ES-I3 (cell line): Measurements from ENCODE around the gene SSTR5.

Source experiments
- H3K36me3 ChIP-seq: 2 replicates; pipeline ENCODE4 v1.6.1; 2013; ENCODE audit warnings: mild to moderate bottlenecking, low read length, control low read depth, moderate library complexity; ENCODE audit not compliant: insufficient read depth
- H3K4me1 ChIP-seq: 2 replicates; pipeline ENCODE4 v1.6.1; 2013; ENCODE audit warnings: mild to moderate bottlenecking, control low read depth, low read length; ENCODE audit not compliant: insufficient read depth
- H3K9ac ChIP-seq: 2 replicates; pipeline ENCODE4 v1.6.1; 2013; ENCODE audit warnings: low read depth, mild to moderate bottlenecking, low read length, moderate library complexity
- H3K9me3 ChIP-seq: 2 replicates; pipeline ENCODE4 v1.6.1; 2013; ENCODE audit warnings: mild to moderate bottlenecking, low read length, moderate library complexity; ENCODE audit not compliant: control insufficient read depth, insufficient read depth

Gene SSTR5

DNA sequence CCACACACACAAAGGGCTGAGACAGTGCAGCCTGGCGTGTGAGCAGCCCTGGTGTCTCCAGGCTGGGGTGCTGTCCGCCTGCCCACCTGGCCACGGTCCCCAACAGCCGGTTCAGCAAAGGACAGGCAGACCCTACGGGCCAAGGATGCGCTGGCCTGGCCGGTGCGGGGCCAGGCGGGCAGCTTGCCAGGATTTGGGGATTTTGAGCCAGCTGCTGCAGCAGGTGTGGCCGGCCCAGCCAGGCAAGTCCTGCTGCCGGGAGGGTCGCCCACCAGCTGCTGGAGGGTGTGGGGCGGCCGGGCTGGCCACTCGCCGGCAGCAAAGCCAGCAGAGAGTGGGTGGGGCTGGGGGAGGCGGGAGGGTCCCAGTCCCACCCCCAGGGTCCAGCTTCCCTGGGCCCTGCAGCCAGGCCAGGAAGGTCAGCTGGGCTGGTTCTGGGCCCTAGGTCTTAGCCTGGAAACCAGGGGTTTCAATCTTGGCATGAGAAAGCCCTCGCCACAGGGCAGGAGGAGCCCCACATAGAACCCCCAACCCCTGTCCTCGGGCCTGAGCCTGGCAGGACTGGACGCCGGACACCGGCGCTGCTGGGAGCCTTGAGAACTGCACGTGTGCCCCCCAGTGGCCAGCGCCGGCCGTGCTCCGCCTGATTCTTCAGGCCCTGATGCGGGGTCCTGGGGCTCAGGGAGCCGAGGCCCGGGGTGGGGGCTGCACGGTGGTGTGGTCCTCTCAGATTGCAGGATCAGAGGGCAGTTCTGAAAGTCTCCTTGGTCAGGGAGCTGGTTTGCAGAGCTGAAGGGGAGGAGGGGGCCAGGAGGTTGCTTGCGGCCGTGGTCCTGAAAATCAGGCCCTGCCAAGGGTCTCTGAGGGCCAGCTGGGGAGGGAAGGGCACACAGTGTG is 17.6 kb upstream of the SSTR5 start:
- no peaks in the 10 kb centered on the region for H3K9me3 ChIP-seq
- H3K36me3 ChIP-seq = no peaks in the 10 kb centered on the region
- H3K4me1 ChIP-seq = no peaks in the 10 kb centered on the region
- H3K9ac ChIP-seq = no peak overlapping the region

DNA sequence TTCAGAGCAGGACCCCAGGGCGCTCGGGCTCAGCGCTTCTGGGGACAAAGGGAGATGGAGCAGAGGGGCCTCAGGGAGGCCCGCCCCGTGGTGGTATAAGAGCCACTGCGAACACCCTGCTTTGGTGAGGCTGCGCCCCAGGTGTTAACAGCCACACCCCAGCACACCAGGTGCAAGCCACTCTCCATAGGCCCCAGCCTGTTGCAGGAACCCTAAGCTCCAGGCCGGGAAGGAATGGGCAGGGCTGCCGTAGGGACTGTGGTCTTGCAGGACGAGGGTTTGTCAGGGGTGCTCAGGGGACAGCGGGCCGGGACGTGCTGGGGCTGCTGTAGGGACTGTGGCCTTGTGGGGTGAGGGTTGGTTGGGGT is 17.0 kb upstream of the SSTR5 start:
- H3K4me1 ChIP-seq = no peaks in the 10 kb centered on the region
- no peaks in the 10 kb centered on the region for H3K9me3 ChIP-seq
- H3K9ac ChIP-seq = no peak overlapping the region
- H3K36me3 ChIP-seq = no peaks in the 10 kb centered on the region

DNA sequence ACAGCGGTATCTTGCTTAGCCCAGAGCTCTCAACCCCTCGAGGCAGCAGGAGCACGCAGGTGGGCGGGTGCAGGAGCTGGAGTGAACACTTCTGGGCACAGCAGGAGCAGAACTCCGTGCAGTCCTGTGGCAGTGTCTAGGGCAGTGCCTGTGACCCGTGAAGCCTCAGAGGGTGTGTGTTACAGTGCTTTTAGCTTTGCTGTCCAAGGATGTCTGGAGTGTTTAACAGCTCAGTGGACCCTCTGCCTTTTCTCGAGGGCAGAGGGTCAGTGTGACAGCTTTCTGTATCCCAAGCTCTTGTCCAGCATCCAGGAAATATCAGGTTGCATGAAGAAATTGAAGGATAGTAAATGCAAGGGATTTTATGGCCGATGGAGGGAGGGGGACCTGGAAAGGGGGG is 16.4 kb upstream of the SSTR5 start:
- Histone ChIP-seq H3K9ac (no peak overlapping the region), H3K9me3 (no peaks in the 10 kb centered on the region), H3K4me1 (no peaks in the 10 kb centered on the region)

GRCh38 chr16:1057252-1057932 is 15.2 kb upstream of the SSTR5 start:
- Histone ChIP-seq H3K36me3 (no peaks in the 10 kb centered on the region), H3K9me3 (no peaks in the 10 kb centered on the region), H3K9ac (no peak overlapping the region), H3K4me1 (no peaks in the 10 kb centered on the region)

More for the DNA sequence above, 16.4 kb upstream of the SSTR5 start:
- no peaks in the 10 kb centered on the region for H3K36me3 ChIP-seq

DNA sequence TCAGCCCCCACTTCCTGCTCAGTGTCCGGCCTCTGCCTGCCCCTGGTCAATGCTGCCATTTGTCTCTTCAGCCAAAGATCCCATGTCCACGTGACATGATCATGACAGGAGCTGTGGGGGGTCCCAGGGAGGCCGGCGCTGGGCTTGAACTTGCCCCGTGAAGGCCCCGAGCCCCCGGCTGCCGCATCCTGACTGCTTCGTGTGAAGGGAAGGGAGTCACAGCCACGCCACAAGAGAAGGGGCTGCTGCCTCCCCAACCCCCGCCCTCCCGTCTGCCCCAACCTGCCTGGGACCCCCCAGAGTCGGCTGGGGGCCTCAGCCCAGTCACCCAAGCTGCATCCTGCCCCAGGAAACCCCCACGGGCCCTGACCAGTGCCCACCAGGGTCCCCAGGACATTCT is 14.3 kb upstream of the SSTR5 start:
- Histone ChIP-seq H3K4me1 (no peaks in the 10 kb centered on the region), H3K36me3 (no peaks in the 10 kb centered on the region), H3K9me3 (no peaks in the 10 kb centered on the region), H3K9ac (no peak overlapping the region)

GRCh38 chr16:1059310-1059709 is 13.2 kb upstream of the SSTR5 start:
- Histone ChIP-seq H3K4me1 (no peaks in the 10 kb centered on the region), H3K36me3 (no peaks in the 10 kb centered on the region), H3K9me3 (no peaks in the 10 kb centered on the region), H3K9ac (no peak overlapping the region)

DNA sequence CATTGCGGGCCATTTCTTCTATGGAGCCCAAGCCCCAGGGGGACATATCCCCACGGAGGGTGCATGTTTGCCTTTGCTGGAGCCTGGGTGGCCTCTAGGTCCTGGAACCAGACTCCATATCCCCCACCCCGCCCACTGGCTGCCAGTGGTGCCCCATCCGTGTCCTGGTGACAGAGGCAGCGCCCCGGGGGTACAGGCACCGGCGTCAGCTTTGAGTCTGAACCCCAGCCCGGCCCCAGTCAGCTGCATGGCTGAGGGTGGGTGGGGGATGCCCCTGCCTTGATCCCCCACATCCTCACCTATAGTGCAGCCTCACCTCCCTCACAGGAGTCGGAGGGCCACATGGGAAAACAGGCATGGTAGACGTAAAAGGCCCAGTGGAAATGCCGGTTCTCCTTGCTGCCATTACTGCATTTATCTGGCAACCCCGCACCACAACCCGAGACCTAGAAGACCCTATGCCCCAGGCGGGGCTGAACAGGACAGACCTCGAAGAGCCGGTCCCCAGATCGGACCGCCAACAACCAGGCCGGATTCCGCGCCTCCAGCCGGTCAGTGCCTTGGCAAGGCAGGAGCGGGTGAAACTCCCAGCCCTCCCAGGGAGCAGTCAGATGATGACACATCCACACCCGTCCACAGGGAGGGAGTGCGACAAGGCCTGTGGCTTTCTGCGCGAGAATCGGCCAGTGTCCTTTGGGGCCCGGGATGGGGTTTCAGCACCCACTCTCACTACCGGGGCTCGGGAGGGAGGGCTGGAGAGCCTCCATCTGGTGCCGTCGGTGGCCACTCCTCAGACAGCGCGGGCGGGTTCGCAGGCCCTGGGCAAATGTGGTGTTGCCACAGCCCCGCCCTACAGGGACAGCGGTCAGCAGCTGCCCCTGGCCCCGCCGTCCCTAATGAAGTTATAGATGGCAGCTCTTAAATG is 11.9 kb upstream of the SSTR5 start:
- Histone ChIP-seq H3K36me3 (no peaks in the 10 kb centered on the region), H3K9ac (no peak overlapping the region), H3K9me3 (no peaks in the 10 kb centered on the region), H3K4me1 (no peaks in the 10 kb centered on the region)

DNA sequence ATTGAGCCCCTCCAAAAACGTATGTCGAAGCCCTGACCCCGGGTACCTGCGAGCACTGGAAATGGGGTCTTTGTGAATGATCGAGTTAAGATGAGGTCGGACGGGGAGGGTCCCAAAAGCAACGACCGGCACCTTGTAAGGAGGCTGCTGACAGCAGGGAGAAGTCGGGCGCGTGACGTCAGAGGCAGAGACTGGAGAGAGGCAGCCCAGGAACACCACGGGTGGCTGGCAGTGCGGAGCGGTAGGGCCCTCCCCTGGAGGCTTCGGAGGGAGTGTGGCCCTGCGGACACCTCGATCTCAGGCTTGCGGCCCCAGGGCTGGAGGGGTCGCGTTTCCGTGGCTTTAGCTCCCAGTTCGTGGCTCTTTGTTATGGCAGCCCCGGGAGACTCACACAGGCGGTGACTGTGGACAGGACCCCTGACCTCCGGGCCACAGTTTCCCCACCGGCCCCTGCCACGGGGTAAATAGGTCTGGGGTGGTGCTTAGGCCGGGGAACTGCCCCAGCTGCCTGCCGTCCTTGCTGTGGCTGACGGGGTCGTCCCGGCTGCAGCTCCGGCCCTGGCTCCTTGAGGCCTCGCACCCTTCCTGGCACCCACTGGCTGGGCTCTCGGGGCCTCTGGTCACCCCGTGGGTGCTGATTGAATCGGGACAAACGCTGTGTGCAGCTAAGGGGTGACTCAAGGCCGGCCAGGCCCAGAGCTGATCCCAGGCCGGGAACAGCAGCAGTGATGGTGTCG is 10.6 kb upstream of the SSTR5 start:
- Histone ChIP-seq H3K4me1 (no peaks in the 10 kb centered on the region), H3K9ac (no peak overlapping the region), H3K9me3 (no peaks in the 10 kb centered on the region), H3K36me3 (no peaks in the 10 kb centered on the region)

DNA sequence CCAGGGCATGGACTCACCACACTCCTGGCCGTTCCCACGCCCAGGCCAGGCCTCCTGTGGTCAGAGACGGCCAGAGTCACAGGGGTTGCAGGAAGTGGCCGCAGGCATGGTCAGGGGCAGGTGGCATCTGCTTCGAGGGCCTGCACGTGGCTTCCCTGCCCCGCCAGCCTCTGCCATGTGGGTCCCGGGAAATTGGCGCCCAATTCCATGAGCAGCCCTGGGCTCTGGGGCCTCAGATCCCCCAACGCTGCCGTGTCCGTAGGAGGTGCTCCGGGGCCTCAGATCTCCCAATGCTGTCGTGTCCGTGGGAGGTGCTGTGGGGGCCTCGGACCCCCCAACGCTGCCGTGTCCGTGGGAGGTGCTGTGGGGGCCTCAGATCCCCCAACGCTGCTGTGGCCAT is 9.7 kb upstream of the SSTR5 start:
- no peak overlapping the region for H3K9ac ChIP-seq
- no peaks in the 10 kb centered on the region for H3K4me1 ChIP-seq
- no peaks in the 10 kb centered on the region for H3K36me3 ChIP-seq
- H3K9me3 ChIP-seq = no peaks in the 10 kb centered on the region

DNA sequence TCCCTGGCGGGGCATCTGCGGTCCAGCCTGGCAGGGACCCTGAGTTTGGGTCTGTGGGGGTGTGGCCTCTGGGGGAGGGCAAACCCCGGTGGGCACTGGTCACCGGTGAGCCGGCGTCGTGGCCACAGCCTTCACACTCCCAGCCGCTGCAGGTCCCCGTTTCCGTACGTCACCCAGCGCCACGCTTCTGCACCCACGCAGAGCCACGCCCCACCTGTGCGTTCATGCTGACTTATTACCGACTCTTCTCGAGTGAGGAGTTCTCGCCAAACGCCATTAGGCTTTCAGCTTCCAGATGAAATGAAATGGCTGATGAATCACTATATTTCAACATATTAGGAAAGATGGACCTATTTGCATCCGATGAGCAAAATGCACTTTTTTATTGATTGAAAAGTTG is 8.8 kb upstream of the SSTR5 start:
- Histone ChIP-seq H3K36me3 (no peaks in the 10 kb centered on the region), H3K9me3 (no peaks in the 10 kb centered on the region), H3K4me1 (no peaks in the 10 kb centered on the region), H3K9ac (no peak overlapping the region)

DNA sequence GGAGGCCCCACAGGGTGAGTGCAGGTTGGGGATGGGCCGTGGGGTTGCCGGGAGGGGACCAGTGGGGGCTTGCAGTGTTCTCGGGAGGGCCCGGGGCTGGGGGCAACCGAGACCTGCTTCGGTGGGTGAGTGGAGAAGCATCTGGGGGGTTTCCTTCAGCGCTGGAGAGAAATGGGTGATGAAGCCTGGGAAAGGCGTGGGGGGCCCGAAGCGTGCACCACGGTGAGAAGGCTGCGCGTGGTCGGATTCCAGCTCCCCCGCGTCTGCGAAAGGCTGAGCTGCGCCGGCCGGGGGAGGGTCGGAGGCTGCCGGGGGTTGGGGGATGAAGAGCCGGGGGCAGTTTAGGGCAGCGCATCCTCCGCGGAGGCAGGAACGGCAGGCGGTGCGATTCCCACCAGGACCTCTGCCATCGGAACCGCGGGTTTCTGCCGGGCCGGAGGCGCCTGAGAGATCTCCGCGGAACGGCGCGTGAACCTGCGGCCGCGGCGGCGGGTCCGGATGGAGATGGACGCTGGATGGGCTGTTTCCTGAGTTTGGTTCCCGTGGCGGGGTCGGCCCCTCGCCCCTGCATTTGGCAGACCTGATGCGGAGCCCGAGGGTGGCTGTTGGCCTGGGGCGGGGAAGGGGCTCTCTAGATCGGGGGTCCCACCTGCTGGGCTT is 6.9 kb upstream of the SSTR5 start:
- H3K4me1 ChIP-seq = peaks cover 3% of the 10 kb centered on the region; the same call in 1 of the 2 replicates
- no peaks in the 10 kb centered on the region for H3K9me3 ChIP-seq
- H3K36me3 ChIP-seq = no peaks in the 10 kb centered on the region
- no peak overlapping the region for H3K9ac ChIP-seq

DNA sequence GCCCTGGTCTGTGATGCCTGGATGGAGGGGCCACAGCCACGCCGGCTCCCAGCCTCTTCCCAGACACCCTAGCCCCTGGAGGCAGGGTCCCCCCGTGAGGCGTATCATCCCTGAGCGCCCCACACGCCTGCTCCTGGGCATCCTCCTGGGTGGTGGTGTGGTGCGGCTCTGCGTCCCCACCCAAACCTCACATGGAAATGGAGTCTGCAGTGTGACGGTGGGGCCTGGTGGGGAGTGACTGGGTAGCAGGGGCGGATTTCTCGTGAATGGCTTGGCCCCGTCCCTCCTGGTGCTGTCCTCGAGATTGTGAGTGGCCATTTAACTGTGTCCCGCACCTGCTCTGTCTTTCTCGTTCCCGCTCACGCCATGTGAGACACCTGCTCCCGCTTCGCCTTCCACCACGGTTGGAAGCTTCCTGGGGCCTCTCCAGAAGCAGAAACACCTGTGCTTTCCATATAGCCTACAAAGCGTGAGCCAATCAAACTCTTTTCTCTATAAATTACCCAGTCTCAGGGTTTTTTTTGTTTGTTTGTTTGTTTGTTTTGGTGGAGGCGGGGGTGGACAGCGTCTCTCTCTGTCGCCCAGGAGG is 5.9 kb upstream of the SSTR5 start:
- H3K9ac ChIP-seq = no peak overlapping the region
- H3K36me3 ChIP-seq = no peaks in the 10 kb centered on the region
- no peaks in the 10 kb centered on the region for H3K9me3 ChIP-seq
- H3K4me1 ChIP-seq = peaks cover 7% of the 10 kb centered on the region; the same call in 1 of the 2 replicates

DNA sequence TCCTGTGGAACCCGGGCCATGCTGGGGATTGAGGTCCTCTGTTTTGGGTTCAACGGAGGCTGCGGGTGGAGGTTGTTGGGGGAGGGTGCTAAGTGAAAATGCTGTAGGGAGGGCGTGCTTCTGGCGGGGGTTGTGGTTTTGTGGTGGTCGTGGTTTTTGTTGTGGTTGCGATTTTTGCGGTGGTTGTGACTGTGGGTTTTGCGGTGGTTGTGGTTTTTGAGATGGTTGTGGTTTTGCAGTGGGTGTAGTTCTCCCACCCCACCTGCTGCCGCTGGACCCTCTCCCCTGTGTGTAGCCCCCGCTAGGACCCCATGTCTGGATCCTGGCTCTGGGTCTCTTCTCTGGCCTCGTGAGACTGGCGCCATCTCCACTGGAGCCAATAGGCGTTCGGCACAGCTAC is 4.9 kb upstream of the SSTR5 start:
- Histone ChIP-seq H3K36me3 (no peaks in the 10 kb centered on the region), H3K9me3 (no peaks in the 10 kb centered on the region), H3K9ac (no peak overlapping the region), H3K4me1 (peaks cover 7% of the 10 kb centered on the region; the same call in 1 of the 2 replicates)
